GM06990 (cell line): Measurements from ENCODE around the gene SUMF2.
A peak's percentile ranks its signal among the peaks of the same experiment; 100 is the strongest.
"Not testable (repeated sequence)": the region's sequence is repeated elsewhere in the genome, so short reads cannot be mapped to it uniquely, and the experiment has no call there.

Experiments used
- DNase-seq: peaks from one replicate; pipeline ENCODE4 v3.0.0-alpha.2; 2011; ENCODE audit not compliant: insufficient read length; ENCODE audit errors: extremely low read depth
- H3K27me3 ChIP-seq: replicated peaks from 2 replicates; pipeline ENCODE4 v1.6.0; 2011; ENCODE audit warnings: low read length; ENCODE audit not compliant: control insufficient read depth, insufficient read depth
- H3K36me3 ChIP-seq: 2 replicates; pipeline ENCODE4 v1.5.1; 2011; ENCODE audit warnings: low read length; ENCODE audit not compliant: control insufficient read depth, insufficient read depth
- H3K4me3 ChIP-seq: replicated peaks from 2 replicates; pipeline ENCODE4 v1.5.1; 2011; ENCODE audit warnings: low read depth, mild to moderate bottlenecking, control low read depth, low read length
- CTCF ChIP-seq: IDR thresholded peaks from 2 replicates; pipeline ENCODE4 v1.5.1; 2011; ENCODE audit warnings: low read length, control low read depth, mild to moderate bottlenecking, inconsistent platforms; ENCODE audit not compliant: insufficient read depth, poor library complexity, severe bottlenecking

Gene SUMF2

GRCh38 chr7:56099653-56100052 lies 35.6 kb downstream of the SUMF2 start:
- peaks cover 17% of the 10 kb centered on the region for H3K36me3 ChIP-seq
- H3K27me3 ChIP-seq: no peaks in the 10 kb centered on the region
- H3K4me3 ChIP-seq: no peak overlapping the region
- DNase-seq: no peak
- no peak for TF ChIP-seq CTCF

DNA sequence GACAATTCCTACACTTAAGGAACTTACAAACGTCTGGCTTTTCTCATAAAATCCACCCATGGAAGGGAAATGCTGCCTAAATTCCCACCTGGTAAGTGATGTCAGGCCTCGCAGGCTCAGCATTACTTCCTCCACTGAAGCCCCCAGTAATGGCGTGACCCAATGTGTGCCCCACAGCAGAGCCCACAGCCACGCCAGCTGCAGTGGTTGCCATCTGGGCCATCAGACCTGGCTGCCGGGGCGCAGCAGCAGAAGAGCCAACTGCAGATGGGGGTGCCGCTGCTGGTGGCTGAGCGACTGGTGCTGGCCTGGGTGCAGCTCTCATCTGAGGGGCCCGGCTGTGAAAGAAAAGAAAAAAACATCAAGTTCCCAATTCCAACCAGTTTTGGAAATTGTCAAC lies 40.1 kb downstream of the SUMF2 start:
- H3K36me3 ChIP-seq: peaks cover 17% of the 10 kb centered on the region
- H3K27me3 ChIP-seq, DNase-seq, H3K4me3 ChIP-seq: not testable (repeated sequence)

- no peak for DNase-seq
- H3K4me3 ChIP-seq: peak overlapping the region; percentile 98
- no peaks in the 10 kb centered on the region for H3K27me3 ChIP-seq
- no peak for TF ChIP-seq CTCF
- peaks cover 12% of the 10 kb centered on the region for H3K36me3 ChIP-seq
Measured at GRCh38 chr7:56105508-56105907, 41.4 kb downstream of the SUMF2 start.

GRCh38 chr7:56106108-56107073 lies 42.3 kb downstream of the SUMF2 start, which contains the start of gene CHCHD2:
Gene CHCHD2 (minus strand): TSS chr7:56106476. CDS start chr7:56106413, 63 bp downstream.
- Histone ChIP-seq H3K4me3 (peak within 1 kb of the TSS; percentile 98), H3K36me3 (peaks cover 7% of the 10 kb centered on the region), H3K27me3 (no peaks in the 10 kb centered on the region)
- DNase-seq: peak; percentile 94
- TF ChIP-seq CTCF: no peak

- no peak for TF ChIP-seq CTCF
- no peak for DNase-seq
- Histone ChIP-seq H3K36me3 (peaks cover 5% of the 10 kb centered on the region), H3K4me3 (no peak overlapping the region), H3K27me3 (no peaks in the 10 kb centered on the region)
Measured at GRCh38 chr7:56107954-56108258, 43.8 kb downstream of the SUMF2 start.

- Histone ChIP-seq H3K36me3 (no peaks in the 10 kb centered on the region), H3K4me3 (no peak overlapping the region), H3K27me3 (no peaks in the 10 kb centered on the region)
- TF ChIP-seq CTCF: no peak
- no peak for DNase-seq
Measured at GRCh38 chr7:56110611-56111010, 46.5 kb downstream of the SUMF2 start.

DNA sequence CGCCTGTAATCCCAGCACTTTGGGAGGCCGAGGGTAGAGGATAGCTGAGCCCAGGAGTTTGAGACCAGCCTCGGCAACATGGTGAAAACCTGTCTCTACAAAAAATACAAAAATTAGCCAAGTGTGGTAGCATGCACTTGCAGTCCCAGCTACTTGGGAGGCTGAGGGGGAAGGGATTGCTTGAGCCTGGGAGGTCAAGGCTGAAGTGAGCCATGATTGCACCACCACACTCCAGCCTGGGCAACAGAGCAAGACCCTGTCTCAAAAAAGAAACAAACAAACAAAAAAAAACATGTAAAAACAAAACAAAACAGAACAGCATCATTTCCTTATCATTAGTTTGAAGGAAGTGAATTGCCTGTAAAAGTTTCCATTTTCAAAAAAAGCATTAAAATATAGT lies 48.2 kb downstream of the SUMF2 start:
- DNase-seq, H3K4me3 ChIP-seq, H3K36me3 ChIP-seq, H3K27me3 ChIP-seq: not testable (repeated sequence)
